ENCODE data around the gene RRAS.

RRAS gene

DNA sequence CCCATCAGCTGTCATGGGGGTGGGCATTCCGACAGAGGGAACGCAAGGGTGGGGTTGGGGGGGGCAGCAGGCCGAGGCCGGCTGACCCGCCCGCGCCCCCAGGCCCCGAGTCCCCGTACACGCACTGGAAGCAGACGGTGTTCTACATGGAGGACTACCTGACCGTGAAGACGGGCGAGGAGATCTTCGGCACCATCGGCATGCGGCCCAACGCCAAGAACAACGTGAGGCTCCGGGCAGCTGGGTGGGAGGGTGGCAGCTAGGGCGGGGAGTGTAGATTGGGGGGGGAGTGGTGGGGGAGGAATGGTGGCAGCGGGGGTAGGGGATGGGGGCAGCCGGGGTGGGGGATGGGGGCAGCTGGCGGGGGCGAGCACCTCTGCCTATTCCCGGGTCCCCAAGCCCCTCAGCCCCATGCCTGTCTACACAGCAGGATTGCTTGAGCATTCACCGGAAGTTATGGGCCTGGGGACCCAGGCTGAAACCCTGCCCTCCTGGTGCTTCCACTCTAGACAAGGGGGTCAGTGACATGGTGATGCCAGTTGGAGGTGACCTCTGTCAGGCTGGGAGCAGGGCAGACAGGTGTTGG lies 46.7 kb upstream of the RRAS start:
- no peak overlapping the region for H3K4me3 ChIP-seq (ENCODE audit: low read depth, low read length)
- no peak for DNase-seq (ENCODE audit: low read depth)
- in situ Hi-C loops (cut with HindIII; ENCODE audit: low sequenced_read_pairs), result no loop called here
- TF ChIP-seq, protein P1, sequence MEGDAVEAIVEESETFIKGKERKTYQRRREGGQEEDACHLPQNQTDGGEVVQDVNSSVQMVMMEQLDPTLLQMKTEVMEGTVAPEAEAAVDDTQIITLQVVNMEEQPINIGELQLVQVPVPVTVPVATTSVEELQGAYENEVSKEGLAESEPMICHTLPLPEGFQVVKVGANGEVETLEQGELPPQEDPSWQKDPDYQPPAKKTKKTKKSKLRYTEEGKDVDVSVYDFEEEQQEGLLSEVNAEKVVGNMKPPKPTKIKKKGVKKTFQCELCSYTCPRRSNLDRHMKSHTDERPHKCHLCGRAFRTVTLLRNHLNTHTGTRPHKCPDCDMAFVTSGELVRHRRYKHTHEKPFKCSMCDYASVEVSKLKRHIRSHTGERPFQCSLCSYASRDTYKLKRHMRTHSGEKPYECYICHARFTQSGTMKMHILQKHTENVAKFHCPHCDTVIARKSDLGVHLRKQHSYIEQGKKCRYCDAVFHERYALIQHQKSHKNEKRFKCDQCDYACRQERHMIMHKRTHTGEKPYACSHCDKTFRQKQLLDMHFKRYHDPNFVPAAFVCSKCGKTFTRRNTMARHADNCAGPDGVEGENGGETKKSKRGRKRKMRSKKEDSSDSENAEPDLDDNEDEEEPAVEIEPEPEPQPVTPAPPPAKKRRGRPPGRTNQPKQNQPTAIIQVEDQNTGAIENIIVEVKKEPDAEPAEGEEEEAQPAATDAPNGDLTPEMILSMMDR (IDR thresholded peaks at IDR 0.05; ENCODE audit: low read depth, low read length, missing control alignments), result no peak

DNA sequence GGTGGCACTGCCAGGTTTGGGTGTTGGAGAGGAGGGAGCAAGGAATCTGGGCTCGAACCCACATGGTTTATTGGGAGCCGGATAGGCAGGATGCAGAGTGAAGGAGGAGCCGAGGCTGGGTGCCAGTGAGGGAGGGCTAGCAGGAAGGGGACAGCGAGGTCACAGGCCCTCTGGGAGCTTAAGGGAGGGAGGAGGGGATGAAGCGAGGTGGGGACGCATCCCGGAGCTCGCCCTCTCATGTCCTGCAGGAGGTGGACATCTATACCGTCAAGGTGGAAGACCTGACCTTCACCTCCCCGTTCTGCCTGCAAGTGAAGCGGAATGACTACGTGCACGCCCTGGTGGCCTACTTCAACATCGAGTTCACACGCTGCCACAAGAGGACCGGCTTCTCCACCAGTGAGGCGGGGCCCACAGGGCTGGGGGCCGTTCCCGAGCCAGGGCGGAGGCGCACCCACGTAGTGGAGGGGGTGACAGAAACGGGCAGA lies 45.9 kb upstream of the RRAS start:
- in situ Hi-C loops (cut with HindIII; ENCODE audit: low sequenced_read_pairs), result no loop called here
- no peak for DNase-seq (ENCODE audit: low read depth)
- TF ChIP-seq, protein P1 (IDR thresholded peaks at IDR 0.05; ENCODE audit: low read depth, low read length, missing control alignments), result no peak
- no peak overlapping the region for H3K4me3 ChIP-seq (ENCODE audit: low read depth, low read length)

DNA sequence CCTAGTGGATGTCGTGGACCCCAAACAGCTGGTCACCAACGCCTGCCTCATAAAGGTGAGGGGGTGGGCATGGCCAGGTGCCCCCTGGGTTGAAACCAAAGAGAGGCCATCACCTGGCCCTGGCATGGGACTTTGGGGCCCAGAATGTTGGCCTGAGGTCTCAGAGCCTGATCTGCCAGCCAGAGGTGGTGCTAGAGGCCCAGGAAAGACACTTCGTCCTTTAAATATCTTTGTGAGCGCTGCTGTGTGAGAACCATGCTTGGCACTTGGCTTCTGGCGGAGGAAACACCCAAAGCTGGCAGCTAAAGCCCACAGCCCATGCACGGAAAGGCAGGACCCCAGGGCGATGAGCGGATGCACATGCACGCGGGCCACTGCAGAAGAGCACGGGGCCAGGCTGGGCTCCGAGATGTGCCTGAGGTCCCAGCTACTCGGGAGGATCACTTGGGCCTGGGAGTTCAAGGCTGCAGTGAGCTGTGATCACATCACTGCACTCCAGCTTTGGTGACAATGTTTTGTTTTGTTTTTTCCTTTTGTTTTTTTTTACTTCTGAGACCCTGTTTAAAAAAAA lies 45.1 kb upstream of the RRAS start:
- in situ Hi-C loops (cut with HindIII; ENCODE audit: low sequenced_read_pairs), result no loop called here
- H3K4me3 ChIP-seq (ENCODE audit: low read depth, low read length), result no peak overlapping the region
- TF ChIP-seq, protein P1 (IDR thresholded peaks at IDR 0.05; ENCODE audit: low read depth, low read length, missing control alignments), result no peak
- DNase-seq (ENCODE audit: low read depth), result no peak

DNA sequence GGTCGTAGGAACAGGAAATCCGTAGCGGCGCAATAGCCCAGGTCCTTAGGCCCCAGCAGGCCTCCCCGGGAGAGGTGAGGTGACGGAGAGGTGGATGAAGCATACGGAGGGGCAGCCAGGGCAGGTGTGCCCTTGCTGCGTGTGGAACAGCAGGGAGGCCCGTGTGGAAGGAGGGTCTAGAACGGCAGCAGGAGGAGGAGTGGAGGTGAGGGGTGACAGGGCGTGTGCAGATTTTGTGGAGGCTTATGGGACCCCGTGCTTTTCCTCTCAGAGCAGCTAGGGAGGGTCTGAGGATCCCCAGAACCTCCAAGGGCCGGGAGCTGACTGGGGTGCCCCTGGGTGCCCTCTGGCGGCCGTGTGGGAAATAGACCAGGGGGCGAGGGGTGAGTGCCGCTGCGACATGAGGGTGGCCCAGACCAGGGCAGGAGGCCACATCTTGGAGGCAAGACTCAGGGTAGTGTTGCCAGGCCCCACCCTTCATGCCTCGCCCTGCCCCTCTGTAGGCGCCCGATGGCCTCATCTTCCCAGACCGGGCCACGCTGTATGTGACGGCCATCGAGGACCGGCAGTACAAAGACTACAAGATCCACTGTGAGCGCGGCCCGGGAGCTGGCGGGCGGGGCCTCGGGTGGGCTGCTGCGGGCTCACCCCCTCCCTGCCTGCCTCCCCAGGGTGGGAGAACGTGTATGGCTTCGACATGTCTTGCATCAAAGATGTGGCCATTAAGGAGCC lies 44.5 kb upstream of the RRAS start:
- DNase-seq (ENCODE audit: low read depth), result no peak
- in situ Hi-C loops (cut with HindIII; ENCODE audit: low sequenced_read_pairs), result no loop called here
- TF ChIP-seq, protein P1 (IDR thresholded peaks at IDR 0.05; ENCODE audit: low read depth, low read length, missing control alignments), result peak; percentile 50
- H3K4me3 ChIP-seq (ENCODE audit: low read depth, low read length), result no peak overlapping the region

DNA sequence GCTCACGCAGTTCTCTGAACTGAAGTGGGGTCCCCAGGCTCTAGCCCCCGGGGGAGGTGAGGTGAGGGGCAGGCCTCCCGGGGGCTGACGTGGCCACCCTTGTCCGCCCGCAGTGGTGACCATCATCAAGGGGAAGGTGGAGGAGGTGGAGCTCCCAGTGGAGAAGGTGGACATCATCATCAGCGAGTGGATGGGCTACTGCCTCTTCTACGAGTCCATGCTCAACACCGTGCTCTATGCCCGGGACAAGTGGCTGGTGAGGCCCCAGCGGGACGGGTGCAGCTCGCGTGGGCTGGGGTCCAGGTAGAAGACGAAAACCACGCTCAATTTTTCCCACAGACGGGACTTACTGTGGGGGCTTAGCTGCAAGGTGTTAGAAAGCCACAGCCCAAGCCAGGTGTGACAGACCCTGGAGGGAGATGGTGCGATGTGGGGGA lies 43.9 kb upstream of the RRAS start:
- H3K4me3 ChIP-seq (ENCODE audit: low read depth, low read length), result no peak overlapping the region
- DNase-seq (ENCODE audit: low read depth), result no peak
- in situ Hi-C loops (cut with HindIII; ENCODE audit: low sequenced_read_pairs), result no loop called here
- TF ChIP-seq, protein P1 (IDR thresholded peaks at IDR 0.05; ENCODE audit: low read depth, low read length, missing control alignments), result no peak

DNA sequence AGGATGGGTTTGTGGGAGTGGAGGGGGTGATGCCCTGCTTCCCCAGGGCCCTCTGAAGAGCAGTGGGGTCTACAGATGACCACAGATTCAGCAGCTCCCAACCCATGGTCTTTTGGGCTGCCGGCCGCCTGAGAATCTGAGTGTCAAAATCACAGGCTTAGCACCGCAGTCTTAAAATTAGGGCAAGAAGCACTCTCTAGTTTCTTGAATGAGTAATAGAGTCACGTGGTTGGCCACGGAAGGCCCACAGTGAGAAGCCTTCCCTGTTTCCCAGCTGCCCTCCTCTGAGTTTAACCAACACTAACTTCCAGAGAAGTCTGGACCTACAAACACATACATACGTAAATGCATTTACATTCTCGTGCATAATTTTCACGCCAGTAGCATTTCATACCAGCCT lies 42.3 kb upstream of the RRAS start:
- DNase-seq (ENCODE audit: low read depth), result no peak
- no peak overlapping the region for H3K4me3 ChIP-seq (ENCODE audit: low read depth, low read length)
- TF ChIP-seq, protein P1 (IDR thresholded peaks at IDR 0.05; ENCODE audit: low read depth, low read length, missing control alignments), result no peak
- in situ Hi-C loops (cut with HindIII; ENCODE audit: low sequenced_read_pairs), result no loop called here
